Measurements from ENCODE around the gene FALEC.

The FALEC gene

GRCh38 chr1:150548324-150548631 is 32.7 kb downstream of the FALEC start:
- DNase-seq, result no peak

GRCh38 chr1:150548632-150549495 is 33.3 kb downstream of the FALEC start, which contains the start of gene ADAMTSL4:
TSS of gene ADAMTSL4 (plus strand) at chr1:150549408. CDS start at chr1:150552289, 2,881 bp downstream.
- peak; percentile 31 for DNase-seq

- no peak for DNase-seq
Measured at GRCh38 chr1:150549496-150550221, 34.1 kb downstream of the FALEC start.

GRCh38 chr1:150550222-150551050 is 34.9 kb downstream of the FALEC start:
- no peak for DNase-seq

GRCh38 chr1:150551051-150551783 is 35.7 kb downstream of the FALEC start:
- DNase-seq, result no peak

GRCh38 chr1:150551784-150552127 is 36.2 kb downstream of the FALEC start:
- no peak for DNase-seq

- DNase-seq, result no peak
Measured at GRCh38 chr1:150552128-150552910, 36.8 kb downstream of the FALEC start.

GRCh38 chr1:150552911-150553289 is 37.3 kb downstream of the FALEC start:
- no peak for DNase-seq

GRCh38 chr1:150553392-150554085 is 38.0 kb downstream of the FALEC start:
- no peak for DNase-seq

- no peak for DNase-seq
Measured at GRCh38 chr1:150554086-150554452, 38.5 kb downstream of the FALEC start.

- DNase-seq, result no peak
Measured at GRCh38 chr1:150555198-150555970, 39.8 kb downstream of the FALEC start.

GRCh38 chr1:150555971-150556865 is 40.7 kb downstream of the FALEC start:
- DNase-seq, result no peak

- DNase-seq, result no peak
Measured at GRCh38 chr1:150557065-150557600, 41.6 kb downstream of the FALEC start.

GRCh38 chr1:150557813-150558212 is 42.3 kb downstream of the FALEC start:
- no peak for DNase-seq

GRCh38 chr1:150558303-150558704 is 42.8 kb downstream of the FALEC start:
- DNase-seq, result no peak

GRCh38 chr1:150558761-150559655 is 43.5 kb downstream of the FALEC start:
- no peak for DNase-seq

- no peak for DNase-seq
Measured at GRCh38 chr1:150559656-150560010, 44.1 kb downstream of the FALEC start.

GRCh38 chr1:150560011-150560438 is 44.5 kb downstream of the FALEC start:
- peak; percentile 57 for DNase-seq
